Activated CD8-positive, alpha-beta T cell treated with anti-CD3 and anti-CD28 coated beads, Interleukin-2, amount 10 ng/mL, durations not matched to agents 7 days and 5 days (primary cell): ENCODE data around the gene FHIP1A. TPM values are rescaled to one million over a fixed set of nuclear protein-coding genes. Genes with fewer than 3 reads are reported as not detected.
A peak's percentile ranks its signal among the peaks of the same experiment; 100 is the strongest.
"Not testable (repeated sequence)": the region's sequence is repeated elsewhere in the genome, so short reads cannot be mapped to it uniquely, and the experiment has no call there.

Experiments used
- ATAC-seq: fragments of 150-1000 bp; cut with Tn5 transposase; one replicate; pipeline ENCODE4 v1.10.0; 2021; ENCODE audit warnings: moderate library complexity
- CTCF ChIA-PET: fragments of 350-600 bp; sonication (Branson Sonifier 250); formaldehyde crosslinking; loops from one replicate; lab custom pipeline; 2021; ENCODE audit warnings: antibody characterized with exemption; lab: Charles Lee
- POLR2A ChIA-PET: fragments of 350-600 bp; sonication (Branson Sonifier 250); formaldehyde crosslinking; loops from one replicate; lab custom pipeline; 2021; ENCODE audit warnings: antibody characterized with exemption; lab: Charles Lee
- DNase-seq: peaks from one replicate; pipeline ENCODE4 v3.0.0-alpha.2; 2020
- H3K27ac Mint-ChIP-seq: one replicate; pipeline ENCODE4 v1.8.0; 2021; ENCODE audit warnings: mild to moderate bottlenecking, mixed read lengths
- H3K27me3 Mint-ChIP-seq: one replicate; pipeline ENCODE4 v1.8.0; 2021; ENCODE audit warnings: low read depth, mixed read lengths
- H3K36me3 Mint-ChIP-seq: one replicate; pipeline ENCODE4 v1.8.0; 2021; ENCODE audit warnings: low read depth, mixed read lengths
- H3K4me1 Mint-ChIP-seq: one replicate; pipeline ENCODE4 v1.8.0; 2021; ENCODE audit warnings: low read depth, mixed read lengths
- H3K4me3 Mint-ChIP-seq: one replicate; pipeline ENCODE4 v1.8.0; 2021; ENCODE audit warnings: mild to moderate bottlenecking, mixed read lengths
- H3K9me3 Mint-ChIP-seq: one replicate; pipeline ENCODE4 v1.8.0; 2022; ENCODE audit warnings: mixed read lengths; ENCODE audit not compliant: insufficient read depth
- total RNA-seq, 2 experiments: library from RNA; stranded (reverse); gene quantifications; one replicate each; pipeline ENCODE4 v1.2.3, GENCODE V29; 2021

Gene FHIP1A
- total RNA-seq, 2 experiments from 2014 or later: not detected

- no peak for ATAC-seq
- peaks cover 18% of the 10 kb centered on the region for H3K27me3 Mint-ChIP-seq
- no peaks in the 10 kb centered on the region for H3K9me3 Mint-ChIP-seq
- no peak overlapping the region for H3K4me3 Mint-ChIP-seq
- H3K27ac Mint-ChIP-seq: no peak overlapping the region
- POLR2A ChIA-PET: no interaction called here
- H3K36me3 Mint-ChIP-seq: no peaks in the 10 kb centered on the region
- CTCF ChIA-PET: no interaction called here
- DNase-seq: no peak
- H3K4me1 Mint-ChIP-seq: peaks cover 2% of the 10 kb centered on the region
Observed at GRCh38 chr4:151402145-151402865, 6.7 kb upstream of the FHIP1A start.

DNA sequence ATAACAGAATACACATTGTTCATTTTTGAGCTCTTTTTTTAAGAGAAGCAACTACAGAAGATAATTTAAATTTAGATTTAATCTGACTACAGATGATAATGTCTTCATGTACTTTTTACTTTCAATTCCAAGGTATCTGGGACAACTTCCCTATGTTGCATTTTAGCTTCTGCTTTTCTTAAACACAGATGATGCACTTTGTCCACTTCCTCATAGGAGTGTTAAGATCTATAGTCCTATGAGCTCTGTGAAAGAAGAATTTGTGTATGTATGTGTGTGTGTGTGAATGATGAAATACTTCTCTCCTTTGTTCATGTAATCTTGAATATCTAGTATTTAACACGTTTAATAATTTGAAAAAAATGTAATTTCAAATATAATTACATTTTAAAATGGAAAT is 5.3 kb upstream of the FHIP1A start:
- peaks cover 14% of the 10 kb centered on the region for H3K4me1 Mint-ChIP-seq
- DNase-seq (no peak), ATAC-seq (no peak)
- no peak overlapping the region for H3K4me3 Mint-ChIP-seq
- H3K9me3 Mint-ChIP-seq: no peaks in the 10 kb centered on the region
- peaks cover 29% of the 10 kb centered on the region for H3K27me3 Mint-ChIP-seq
- no peak overlapping the region for H3K27ac Mint-ChIP-seq
- H3K36me3 Mint-ChIP-seq: no peaks in the 10 kb centered on the region
- ChIA-PET CTCF (no interaction called here), POLR2A (no interaction called here)

DNA sequence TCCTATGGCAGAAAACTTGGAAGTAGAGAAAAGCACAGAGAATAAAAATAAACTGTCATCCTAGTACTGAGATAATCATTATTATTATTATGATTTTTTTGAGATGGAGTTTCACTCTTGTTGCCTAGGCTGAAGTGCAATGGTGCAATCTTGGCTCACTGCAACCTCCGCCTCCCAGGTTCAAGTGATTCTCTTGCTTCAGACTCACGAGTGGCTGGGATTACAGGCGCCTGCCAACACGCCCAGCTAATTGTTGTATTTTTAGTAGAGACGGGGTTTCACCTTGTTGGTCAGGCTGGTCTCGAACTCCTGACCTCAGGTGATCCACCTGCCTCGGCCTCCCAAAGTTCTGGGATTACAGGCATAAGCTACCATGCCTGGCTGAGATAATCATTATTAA is 4.2 kb upstream of the FHIP1A start:
- H3K27ac Mint-ChIP-seq, ATAC-seq, H3K9me3 Mint-ChIP-seq, H3K4me3 Mint-ChIP-seq, H3K36me3 Mint-ChIP-seq, POLR2A ChIA-PET, CTCF ChIA-PET, DNase-seq: not testable (repeated sequence)
- Mint-ChIP-seq H3K4me1 (peaks cover 23% of the 10 kb centered on the region), H3K27me3 (peaks cover 38% of the 10 kb centered on the region)

DNA sequence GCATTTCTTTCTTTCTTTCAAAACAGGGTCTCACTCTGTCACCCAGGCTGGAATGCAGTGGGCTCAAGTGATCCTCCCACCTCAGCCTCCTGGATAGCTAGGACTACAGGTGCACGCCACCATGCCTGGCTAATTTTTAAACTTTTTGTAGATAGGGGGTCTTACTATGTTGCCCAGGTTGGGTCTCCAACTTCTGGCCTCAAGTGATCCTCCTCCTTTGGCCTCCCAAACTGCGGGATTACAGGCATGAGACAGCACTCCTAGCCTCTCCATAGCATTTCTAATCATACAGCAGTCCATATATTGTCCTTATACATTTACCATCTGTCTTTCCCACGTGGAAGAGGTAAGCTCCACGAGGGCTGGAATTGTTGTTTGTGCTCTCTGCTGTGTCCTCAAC is 2.0 kb upstream of the FHIP1A start:
- POLR2A ChIA-PET: no interaction called here
- CTCF ChIA-PET: interaction anchor here (0.8 kb wide), 1 partner anchor 45 kb away, joined by 3 read pairs; no protein-coding TSS in a partner anchor
- no peak for ATAC-seq
- no peaks in the 10 kb centered on the region for H3K36me3 Mint-ChIP-seq
- peaks cover 25% of the 10 kb centered on the region for H3K4me1 Mint-ChIP-seq
- no peaks in the 10 kb centered on the region for H3K9me3 Mint-ChIP-seq
- no peak overlapping the region for H3K27ac Mint-ChIP-seq
- H3K27me3 Mint-ChIP-seq: peaks cover 58% of the 10 kb centered on the region
- H3K4me3 Mint-ChIP-seq: no peak overlapping the region
- DNase-seq: no peak

DNA sequence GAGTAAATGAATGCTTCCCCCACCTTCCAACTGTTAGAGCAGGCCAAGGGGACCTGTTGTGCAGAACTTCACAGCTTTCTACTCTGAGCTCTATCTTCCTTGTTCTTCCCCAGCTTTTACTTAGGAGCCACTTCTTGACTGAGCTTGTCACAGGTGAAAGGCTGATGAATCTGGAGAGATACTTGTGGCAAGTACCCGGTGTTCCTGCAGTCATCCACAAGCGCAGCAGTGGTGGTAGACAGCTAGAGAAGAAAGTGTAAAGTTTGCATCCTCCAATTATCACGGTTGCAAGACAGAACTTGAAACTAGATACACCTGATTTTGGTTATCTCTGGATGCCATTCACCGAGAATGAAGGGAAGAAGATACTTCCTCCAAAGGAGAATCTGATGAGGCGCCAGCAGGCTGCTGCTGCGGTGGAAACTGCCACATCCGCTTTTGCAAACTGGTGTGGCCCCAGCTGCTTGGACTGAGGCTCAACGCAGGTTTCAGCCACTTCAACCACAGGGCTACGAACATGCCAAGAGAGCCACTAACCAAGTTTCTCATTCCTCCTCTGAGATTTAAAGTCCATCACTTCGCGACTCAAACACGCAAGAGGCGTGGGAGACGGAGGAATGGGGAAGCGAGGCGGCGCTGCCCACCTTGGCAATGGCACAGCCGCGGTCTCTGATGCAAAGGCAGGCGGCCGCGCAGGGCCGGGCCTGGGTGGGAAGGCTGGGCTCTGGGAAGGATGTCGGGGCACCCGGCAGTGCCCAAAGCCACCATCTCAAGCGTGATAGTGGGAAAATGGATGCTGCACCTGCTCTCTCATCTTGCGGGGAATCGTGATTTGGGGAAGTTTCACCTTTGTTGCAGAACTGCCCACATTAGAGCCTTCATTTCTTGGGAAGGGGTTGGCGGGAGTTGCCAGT is 1.3 kb upstream of the FHIP1A start:
- H3K27ac Mint-ChIP-seq: no peak overlapping the region

GRCh38 chr4:151408380-151408629 is 671 bp upstream of the FHIP1A start:
- ChIA-PET POLR2A (no interaction called here), CTCF (no interaction called here)
- Mint-ChIP-seq H3K4me3 (peak overlapping the region; percentile 72), H3K27me3 (peaks cover 56% of the 10 kb centered on the region), H3K27ac (no peak overlapping the region), H3K4me1 (peaks cover 25% of the 10 kb centered on the region), H3K9me3 (no peaks in the 10 kb centered on the region), H3K36me3 (no peaks in the 10 kb centered on the region)
- DNase-seq: no peak
- ATAC-seq: no peak

More for the DNA sequence above, 1.3 kb upstream of the FHIP1A start:
- no peaks in the 10 kb centered on the region for H3K9me3 Mint-ChIP-seq
- no peaks in the 10 kb centered on the region for H3K36me3 Mint-ChIP-seq
- DNase-seq: peak; percentile 59
- peaks cover 25% of the 10 kb centered on the region for H3K4me1 Mint-ChIP-seq
- ChIA-PET CTCF (interaction anchor here (0.8 kb wide), 1 partner anchor 45 kb away, joined by 3 read pairs; no protein-coding TSS in a partner anchor), POLR2A (no interaction called here)
- peak overlapping the region; percentile 72 for H3K4me3 Mint-ChIP-seq
- H3K27me3 Mint-ChIP-seq: peaks cover 56% of the 10 kb centered on the region
- no peak for ATAC-seq

DNA sequence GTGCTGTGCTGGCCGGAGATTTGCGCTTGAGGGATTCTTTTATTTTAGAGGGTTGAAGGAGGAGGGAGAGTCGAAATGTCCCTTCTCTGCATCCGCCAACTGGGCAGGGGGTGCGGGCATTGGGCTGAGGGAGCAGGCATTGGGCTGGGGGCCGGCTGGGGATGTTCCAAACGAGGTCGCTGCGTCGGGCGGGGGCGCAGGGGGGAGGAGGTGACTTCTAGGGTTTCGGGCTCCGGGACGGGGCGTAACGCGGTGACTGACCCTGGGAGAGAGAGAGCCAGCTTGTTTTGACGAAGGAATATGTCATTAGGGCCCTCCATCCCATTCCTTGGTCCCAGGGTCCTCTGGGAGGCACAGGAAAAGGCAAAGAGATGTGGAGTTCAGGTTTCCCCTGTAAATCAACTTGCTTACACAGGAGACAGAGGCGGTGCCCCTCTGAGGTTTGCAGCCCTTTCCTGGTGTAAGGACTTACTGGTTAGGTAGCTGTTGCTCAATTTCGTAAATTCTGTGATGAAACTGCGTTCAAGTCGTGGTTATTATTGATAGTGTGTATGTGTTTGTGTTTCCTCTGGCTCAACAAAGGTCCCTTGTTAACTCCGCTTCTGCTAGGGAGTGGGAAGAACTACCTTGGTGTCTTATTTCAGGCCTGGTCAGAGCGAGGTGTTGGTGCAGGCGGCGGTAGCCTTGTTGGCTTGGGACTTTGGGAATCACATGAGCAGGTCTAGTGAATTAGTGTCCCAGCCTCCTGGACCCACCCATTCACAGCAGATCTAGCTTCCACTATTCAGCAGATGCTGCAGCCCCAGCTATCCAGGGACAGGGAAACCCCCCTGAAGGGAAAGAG is 716 bp downstream of the FHIP1A start:
- H3K4me3 Mint-ChIP-seq: peak overlapping the region; percentile 62
- peaks cover 58% of the 10 kb centered on the region for H3K27me3 Mint-ChIP-seq
- peaks cover 25% of the 10 kb centered on the region for H3K4me1 Mint-ChIP-seq
- ATAC-seq (no peak), DNase-seq (no peak)
- POLR2A ChIA-PET: no interaction called here
- H3K27ac Mint-ChIP-seq: no peak overlapping the region
- no peaks in the 10 kb centered on the region for H3K9me3 Mint-ChIP-seq
- H3K36me3 Mint-ChIP-seq: no peaks in the 10 kb centered on the region
- CTCF ChIA-PET: interaction anchor here (0.9 kb wide), 1 partner anchor 65 kb away, joined by 3 read pairs; no protein-coding TSS in a partner anchor

GRCh38 chr4:151415978-151416377 is 7.0 kb downstream of the FHIP1A start:
- no peak overlapping the region for H3K4me3 Mint-ChIP-seq
- no peak for DNase-seq
- no peaks in the 10 kb centered on the region for H3K4me1 Mint-ChIP-seq
- H3K27me3 Mint-ChIP-seq: peaks cover 24% of the 10 kb centered on the region
- ChIA-PET POLR2A (no interaction called here), CTCF (no interaction called here)
- H3K9me3 Mint-ChIP-seq: no peaks in the 10 kb centered on the region
- H3K36me3 Mint-ChIP-seq: no peaks in the 10 kb centered on the region
- ATAC-seq: no peak
- H3K27ac Mint-ChIP-seq: no peak overlapping the region

GRCh38 chr4:151417164-151417571 is 8.2 kb downstream of the FHIP1A start:
- ChIA-PET POLR2A (no interaction called here), CTCF (no interaction called here)

DNA sequence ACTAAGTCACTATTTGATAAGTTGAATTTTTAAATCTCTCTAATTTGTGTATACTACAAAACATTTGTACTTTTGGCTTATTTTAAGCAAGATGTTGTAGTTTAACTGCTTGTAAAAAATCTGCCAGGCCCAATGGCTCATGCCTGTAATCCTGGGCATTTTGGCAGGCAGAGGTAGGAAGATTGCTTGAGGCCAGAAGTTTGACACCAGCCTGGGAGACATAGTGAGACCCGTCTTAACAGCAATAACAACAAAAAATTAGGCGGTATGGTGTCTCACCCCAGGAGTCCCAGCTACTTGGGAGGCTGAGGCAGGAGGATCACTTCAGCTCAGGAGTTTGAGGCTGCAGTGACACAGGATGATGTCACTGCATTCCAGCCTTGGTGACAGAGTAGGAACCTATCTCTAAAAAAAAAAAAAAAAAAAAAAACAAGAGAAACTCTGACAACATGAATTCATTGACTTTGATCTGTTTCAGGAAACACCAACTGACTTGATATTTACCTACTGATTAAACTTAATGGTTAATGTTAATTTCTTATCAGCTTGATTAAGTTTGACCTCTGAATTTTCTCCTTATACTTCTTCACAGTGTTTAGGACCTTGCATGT is 8.9 kb downstream of the FHIP1A start:
- no peaks in the 10 kb centered on the region for H3K4me1 Mint-ChIP-seq
- ChIA-PET POLR2A (no interaction called here), CTCF (no interaction called here)
- no peaks in the 10 kb centered on the region for H3K9me3 Mint-ChIP-seq
- no peak overlapping the region for H3K27ac Mint-ChIP-seq
- peaks cover 25% of the 10 kb centered on the region for H3K27me3 Mint-ChIP-seq
- H3K4me3 Mint-ChIP-seq: no peak overlapping the region
- DNase-seq (no peak), ATAC-seq (no peak)
- H3K36me3 Mint-ChIP-seq: no peaks in the 10 kb centered on the region

More at GRCh38 chr4:151417164-151417571, 8.2 kb downstream of the FHIP1A start:
- no peak for ATAC-seq
- no peak for DNase-seq
- H3K27ac Mint-ChIP-seq: no peak overlapping the region
- no peaks in the 10 kb centered on the region for H3K4me1 Mint-ChIP-seq
- H3K27me3 Mint-ChIP-seq: peaks cover 22% of the 10 kb centered on the region
- H3K4me3 Mint-ChIP-seq: no peak overlapping the region
- no peaks in the 10 kb centered on the region for H3K36me3 Mint-ChIP-seq
- no peaks in the 10 kb centered on the region for H3K9me3 Mint-ChIP-seq

DNA sequence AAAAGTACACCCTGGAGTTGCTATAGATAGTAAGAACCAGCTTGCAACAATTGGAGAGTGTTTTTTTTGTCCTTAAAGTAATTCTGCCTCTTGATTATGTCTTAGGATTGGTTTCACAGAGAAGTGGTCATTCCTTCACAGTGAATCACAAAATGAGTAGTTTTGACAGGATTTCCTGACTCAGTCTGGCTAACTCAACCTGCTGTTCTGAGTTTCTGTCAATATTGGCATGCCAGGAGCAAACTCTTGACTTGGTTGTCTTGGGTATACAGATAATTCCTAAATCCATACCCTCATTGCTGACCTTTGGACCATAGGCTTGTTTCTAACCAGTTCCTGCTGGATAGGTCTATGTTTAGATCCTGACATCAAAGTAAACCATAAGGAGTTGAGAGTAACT is 9.4 kb downstream of the FHIP1A start:
- ChIA-PET POLR2A (no interaction called here), CTCF (no interaction called here)
- Mint-ChIP-seq H3K4me1 (no peaks in the 10 kb centered on the region), H3K4me3 (no peak overlapping the region), H3K9me3 (no peaks in the 10 kb centered on the region), H3K36me3 (no peaks in the 10 kb centered on the region), H3K27me3 (peaks cover 26% of the 10 kb centered on the region), H3K27ac (no peak overlapping the region)
- ATAC-seq (no peak), DNase-seq (no peak)
